Activated CD4-positive, CD25-positive, alpha-beta regulatory T cell (primary cell): ENCODE results near the gene TMEM63A.
"Not testable (repeated sequence)": the region's sequence is repeated elsewhere in the genome, so short reads cannot be mapped to it uniquely, and the experiment has no call there.

ENCODE experiments used
- DNase-seq, 4 experiments: peaks; one replicate each; lab custom pipeline; 2025; lab: John Stamatoyannopoulos, UW

TMEM63A gene

DNA sequence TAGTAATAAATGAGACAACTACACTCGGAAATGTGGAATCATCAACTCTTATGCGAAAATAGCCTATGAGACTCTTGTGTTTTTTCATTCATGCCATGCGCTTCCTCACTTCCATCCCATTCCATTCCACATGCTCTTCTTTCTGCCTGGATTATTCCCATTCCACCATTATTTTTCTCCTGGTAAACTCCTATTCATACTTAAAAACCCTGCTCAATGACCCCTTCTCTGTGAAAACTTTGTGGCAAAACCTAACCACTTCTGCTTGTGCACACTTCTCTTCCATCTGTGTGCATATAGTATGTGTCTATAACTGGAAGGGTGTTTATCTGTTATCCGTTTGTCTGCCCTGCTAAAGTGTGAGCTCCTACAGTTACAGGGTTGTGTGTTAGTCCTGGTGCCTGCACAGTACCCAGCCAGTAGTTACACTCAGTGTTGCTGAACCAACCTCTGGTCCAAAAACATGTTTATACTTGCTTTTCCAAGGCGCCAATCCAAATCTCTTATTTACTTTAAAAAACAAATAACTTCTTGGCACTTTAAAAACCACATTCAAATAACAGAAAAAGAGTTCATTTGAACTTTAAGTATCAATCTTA, 61.6 kb downstream of the TMEM63A start:
- DNase-seq, result no peak

DNA sequence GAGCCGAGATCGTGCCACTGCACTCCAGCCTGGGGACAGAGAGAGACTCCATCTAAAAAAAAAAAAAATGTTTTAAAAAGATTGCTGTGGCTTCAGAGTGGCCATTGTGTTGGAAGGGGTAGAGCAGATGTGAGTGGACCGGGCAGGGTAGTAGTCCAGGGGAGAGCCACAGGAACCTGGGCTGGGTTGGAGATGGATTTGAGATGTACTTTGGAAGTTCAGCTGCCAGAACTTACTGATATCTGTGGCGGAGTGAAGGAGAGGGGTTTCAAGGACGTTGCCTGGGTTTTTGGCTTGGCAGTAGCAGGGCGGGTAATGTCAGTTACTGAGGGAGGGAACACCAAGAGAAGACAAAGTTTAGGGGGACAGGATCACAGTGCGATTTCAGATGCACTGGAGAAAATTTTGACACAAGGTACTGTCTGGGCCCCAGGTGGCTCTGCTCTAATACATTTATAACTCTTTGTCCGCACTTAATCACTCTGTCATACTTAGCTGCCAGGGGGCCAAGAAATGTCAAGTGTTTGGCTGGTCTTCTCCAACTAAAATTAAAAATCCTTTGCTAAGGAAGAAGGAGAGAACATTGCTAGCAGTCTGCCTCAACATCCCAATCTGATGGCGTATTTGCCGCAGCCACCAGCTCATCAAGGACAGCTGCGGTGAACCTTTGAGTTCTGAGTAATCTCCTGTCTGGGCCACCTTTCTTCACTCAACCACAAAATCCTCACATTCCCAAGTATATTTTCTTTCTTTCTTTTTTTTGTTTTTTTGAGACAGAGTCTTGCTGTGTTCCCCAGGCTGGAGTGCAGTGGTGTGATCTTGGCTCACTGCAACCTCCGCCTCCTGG, 62.6 kb downstream of the TMEM63A start:
- no peak for DNase-seq

DNA sequence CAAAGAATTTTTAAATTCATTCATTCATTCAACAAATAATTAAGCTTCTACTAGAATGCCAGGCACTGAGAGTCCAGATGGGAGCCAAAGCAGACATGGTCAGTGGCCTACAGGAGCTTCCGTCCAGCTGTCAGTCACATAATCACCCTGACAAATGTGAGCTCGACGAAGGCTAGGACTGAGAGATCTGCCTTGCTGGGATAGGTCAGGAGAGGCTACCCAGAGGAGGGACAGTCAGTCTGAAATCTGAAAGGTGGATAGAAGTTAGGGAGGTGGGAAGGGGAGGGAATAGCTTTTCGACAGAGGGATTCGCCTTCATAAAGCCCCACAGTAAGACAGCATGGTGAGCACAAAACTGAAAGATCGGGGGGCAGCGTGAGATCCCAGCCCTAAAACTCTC, 64.0 kb downstream of the TMEM63A start:
- DNase-seq, result no peak

- no peak for DNase-seq
Observed at GRCh38 chr1:225817611-225818061, 64.5 kb downstream of the TMEM63A start.

- no peak for DNase-seq
Observed at GRCh38 chr1:225816643-225817538, 65.3 kb downstream of the TMEM63A start.

DNA sequence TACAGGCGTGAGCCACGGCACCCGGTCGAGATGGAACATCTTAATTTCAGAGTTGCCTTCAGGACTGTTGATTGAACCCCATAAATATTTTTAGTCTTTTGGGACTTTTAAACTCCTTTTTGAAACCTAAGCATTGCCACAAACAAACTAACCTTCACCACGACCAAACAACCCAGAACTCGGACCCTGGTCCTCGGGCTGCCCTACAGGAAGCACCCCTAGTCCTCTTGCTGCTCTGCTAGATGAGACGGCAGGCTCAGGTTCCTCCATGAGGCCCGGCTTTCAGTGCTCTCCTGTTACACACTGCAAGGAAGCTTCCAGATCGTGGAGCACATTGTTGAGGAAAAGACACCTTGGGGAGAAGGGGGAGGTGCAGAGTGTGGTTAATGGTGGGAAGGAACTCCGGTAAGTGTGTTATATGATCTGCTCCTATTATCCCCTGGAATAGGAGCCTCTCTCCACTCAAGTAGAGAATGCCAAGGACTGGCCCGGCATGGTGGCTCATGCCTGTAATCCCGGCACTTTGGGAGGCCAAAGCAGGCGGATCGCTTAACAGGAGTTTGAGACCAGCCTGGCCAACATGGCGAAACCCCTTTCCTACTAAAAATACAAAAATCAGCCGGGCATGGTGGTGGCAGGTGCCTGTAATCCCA, 66.5 kb downstream of the TMEM63A start:
- DNase-seq, result no peak

DNA sequence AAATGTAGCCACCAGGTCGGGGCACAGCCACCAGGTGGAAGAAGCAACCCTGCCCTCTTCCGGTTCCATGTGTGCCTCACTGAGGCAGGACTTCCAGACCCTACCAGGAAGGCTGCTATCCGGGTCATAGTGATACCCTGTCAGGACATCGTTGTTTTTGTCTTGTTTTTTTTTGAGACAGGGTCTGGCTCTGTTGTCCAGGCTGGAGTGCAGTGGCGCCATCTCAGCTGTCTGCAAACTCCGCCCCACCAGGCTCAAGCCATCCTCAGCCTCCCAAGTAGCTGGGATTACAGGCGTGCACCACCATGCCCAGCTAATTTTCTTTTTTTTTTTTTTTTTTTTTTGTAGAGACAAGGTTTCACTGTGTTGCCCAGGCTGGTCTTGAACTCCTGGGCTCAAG, 67.1 kb downstream of the TMEM63A start:
- DNase-seq, result not testable (repeated sequence)

- no peak for DNase-seq
Observed at GRCh38 chr1:225814381-225814780, 67.8 kb downstream of the TMEM63A start.

- DNase-seq, result no peak
Observed at GRCh38 chr1:225813214-225813964, 68.8 kb downstream of the TMEM63A start.

DNA sequence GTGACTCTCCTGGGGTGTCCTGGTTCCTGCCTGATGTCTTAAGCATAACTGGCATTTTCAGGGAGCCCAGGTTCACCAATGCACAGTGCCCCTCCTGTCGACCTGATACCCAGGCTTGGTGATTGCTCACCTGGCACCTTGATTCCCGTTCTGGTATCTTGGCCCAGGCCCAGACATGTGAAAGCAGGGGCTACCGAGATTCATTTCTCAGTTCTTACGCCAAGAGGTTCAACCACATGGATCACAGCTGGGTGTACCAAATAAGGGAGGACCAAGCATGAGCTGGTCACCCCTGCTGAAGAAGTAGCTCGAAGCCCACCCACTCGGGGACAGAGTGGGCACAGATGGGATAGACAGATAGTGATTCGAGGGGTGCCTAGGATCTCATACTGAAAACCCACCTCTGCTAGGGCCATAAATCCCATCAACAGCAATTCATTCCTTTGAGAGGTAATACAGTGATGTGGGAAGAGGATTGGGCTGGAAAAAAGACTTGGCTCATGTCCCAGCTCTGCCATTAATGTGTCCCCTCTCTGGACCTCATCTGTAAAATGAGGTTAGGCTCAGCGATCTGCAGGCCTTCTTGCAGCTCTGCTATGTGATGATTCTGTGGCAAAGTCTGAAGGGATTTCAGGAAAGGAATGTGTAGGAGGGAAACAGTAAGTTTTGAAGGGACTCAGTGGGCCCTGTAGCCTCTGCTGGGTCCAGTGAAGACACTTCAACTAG, 69.5 kb downstream of the TMEM63A start:
- no peak for DNase-seq

- no peak for DNase-seq
Observed at GRCh38 chr1:225811622-225812487, 70.3 kb downstream of the TMEM63A start.

DNA sequence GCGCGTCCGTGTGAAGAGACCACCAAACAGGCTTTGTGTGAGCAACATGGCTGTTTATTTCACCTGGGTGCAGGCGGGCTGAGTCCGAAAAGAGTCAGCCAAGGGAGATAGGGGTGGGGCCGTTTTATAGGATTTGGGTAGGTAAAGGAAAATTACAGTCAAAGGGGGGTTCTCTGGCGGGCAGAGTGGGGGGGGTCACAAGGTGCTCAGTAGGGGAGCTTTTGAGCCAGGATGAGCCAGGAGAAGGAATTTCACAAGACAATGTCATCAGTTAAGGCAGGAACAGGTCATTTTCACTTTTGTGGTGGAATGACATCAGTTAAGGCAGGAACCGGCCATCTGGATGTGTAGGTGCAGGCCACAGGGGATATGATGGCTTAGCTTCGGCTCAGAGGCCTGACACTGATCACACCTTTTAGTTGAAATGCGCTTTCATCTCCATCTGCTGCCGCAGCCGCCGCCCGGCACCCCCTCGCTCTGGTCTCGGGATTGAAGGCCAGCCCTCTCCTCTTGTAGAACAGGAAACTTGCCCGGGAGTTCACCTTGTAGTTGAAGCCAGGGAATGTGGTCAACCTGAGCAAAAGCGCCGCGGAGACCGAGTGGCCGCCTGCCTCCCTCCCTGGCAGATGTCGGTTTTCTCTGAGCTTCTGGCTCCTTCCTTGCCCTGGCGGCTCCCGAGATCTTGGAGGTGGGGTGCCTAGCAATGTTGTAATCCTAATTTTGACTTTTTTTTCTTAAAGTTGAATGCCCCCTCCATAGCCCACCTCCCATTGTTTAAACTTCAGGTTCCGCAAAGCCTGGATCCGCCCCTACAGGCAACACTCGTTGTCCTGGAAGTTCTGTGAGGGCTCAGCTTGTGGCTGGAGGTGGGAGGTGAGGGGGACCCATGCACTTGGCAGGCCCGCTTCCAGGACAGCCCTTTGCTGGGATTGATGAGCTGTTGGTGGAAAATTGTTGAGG, 71.3 kb downstream of the TMEM63A start:
- DNase-seq, result not testable (repeated sequence)

- DNase-seq, result peak in 2 of 4 experiments; percentile 17 to 33
Observed at GRCh38 chr1:225809842-225810578, 72.2 kb downstream of the TMEM63A start, which contains the start of gene EPHX1. Gene EPHX1 (plus strand): TSS chr1:225810124. CDS start chr1:225828730, 18,606 bp downstream.

DNA sequence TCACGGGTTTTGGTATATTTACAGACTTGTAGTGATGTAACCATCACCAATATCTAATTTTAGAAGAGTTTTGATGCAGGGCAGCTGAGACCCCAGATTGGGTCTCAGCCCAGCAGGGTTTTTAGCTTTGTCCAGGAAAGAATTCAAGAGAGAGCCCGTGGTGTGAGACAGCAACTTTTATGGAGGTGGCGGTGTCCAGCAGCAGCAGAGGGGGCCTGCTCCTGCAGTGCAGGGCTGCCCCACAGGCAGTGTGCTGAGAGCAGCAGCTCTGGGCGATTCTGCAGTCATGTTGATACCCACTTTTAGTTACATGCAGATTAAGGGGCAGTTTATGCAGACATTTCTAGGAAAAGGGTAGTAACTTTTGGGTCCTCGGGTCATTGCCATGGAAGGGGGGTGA, 74.0 kb downstream of the TMEM63A start:
- DNase-seq, result no peak

DNA sequence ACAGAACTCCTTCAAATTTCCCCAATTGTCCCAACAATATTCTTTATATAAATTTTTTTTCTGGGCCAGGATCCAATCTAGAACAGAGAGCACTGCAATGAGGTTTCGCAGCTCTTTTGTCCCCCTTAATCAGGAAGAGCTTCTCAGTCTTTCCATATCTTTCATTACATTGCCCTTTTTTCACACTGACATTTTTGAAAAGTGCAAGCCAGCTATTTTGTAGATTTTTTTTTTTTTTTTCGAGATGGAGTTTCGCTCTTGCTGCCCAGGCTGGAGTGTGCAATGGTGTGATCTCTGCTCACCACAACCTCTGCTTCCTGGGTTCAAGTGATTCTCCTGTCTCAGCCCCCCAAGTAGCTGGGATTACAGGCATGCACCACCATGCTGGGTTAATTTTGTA, 75.4 kb downstream of the TMEM63A start:
- not testable (repeated sequence) for DNase-seq

GRCh38 chr1:225806249-225806648, 75.9 kb downstream of the TMEM63A start:
- no peak for DNase-seq

DNA sequence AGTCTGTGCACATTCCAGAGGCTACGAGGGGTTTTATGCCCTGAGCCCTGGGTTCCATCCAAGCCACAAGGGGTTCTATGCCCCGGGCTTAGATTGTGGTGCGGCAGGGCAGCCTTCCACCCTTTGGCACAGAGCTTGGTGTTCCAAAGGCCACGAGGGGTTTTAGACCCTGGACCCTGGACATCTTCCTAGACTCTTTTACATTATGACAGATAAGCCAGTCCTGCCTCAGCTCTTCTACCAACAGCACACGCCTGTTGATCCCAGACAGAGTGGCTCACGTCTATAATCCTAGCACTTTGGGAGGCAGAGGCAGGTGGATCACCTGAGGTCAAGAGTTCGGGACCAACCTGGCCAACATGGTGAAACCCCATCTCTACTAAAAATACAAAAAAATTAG, 81.0 kb downstream of the TMEM63A start:
- DNase-seq, result not testable (repeated sequence)
